Fibroblast of skin of back (primary cell): ENCODE measurements around the gene SYNGAP1.

Source experiments
- DNase-seq: peaks from one replicate; pipeline ENCODE4 v3.0.0-alpha.2; 2013

Gene SYNGAP1

GRCh38 chr6:33404884-33405283 is 15.0 kb upstream of the SYNGAP1 start:
- DNase-seq: no peak

- no peak for DNase-seq
Measured at GRCh38 chr6:33405386-33405940, 14.4 kb upstream of the SYNGAP1 start.

- no peak for DNase-seq
Measured at GRCh38 chr6:33406126-33406525, 13.7 kb upstream of the SYNGAP1 start.

DNA sequence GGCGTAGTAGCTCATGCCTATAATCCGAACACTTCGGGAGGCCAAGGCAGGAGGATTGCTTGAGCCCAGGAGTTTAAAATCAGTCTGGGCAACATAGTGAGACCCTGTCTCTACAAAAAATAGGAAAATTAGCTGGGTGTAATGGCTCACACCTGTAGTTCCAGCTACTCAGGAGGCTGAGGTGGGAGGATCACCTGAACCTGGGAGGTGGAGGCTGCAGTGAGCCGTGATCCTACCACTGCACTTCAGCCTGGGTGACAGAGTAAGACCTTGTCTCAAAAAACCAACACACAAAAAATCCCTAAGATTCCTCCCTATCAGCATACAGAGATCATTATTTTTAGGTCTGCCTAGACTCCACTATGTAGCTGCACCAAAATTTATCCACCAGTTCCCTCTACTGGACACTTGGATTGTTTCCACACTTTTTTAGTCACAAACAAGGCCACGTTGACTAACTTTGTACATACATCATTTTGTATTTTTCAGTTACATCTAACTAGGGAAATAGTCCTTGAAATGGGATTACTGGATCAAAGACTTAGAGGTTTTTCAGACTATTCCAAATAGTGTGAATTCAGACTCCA is 12.6 kb upstream of the SYNGAP1 start:
- no peak for DNase-seq

DNA sequence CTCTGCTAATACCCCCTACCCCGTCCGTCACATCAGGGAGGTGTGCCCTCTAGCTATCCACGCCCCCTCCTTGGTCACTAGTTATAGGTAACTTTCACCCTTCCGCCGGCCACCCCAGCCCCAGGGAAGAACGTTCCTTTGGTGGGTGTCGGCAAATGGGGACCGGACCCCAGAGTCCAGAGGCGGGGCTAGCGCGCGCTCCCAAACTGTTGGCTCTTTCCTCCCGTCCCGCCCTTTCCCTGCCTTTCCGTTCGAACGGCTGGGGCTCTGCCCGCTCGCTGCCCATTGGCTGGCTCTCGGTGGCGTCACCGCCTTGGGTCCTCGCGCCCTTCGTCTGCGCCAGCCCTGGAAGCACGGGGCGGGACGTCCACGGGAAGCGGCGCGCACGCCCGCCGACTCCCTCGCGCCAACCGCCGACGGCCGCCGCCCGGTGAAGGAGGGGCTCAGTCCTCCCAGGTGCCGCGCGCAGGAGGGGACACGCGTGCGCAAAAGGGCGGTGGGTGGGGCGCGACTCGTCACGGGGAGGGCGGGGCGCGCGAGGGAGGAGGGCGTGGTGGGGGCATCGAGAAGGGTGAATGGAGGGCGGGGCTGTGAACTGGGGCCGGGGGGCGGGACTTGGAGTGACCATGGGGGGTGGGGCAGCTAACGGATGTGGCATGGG is 9.7 kb upstream of the SYNGAP1 start:
- peak; percentile 98 for DNase-seq

DNA sequence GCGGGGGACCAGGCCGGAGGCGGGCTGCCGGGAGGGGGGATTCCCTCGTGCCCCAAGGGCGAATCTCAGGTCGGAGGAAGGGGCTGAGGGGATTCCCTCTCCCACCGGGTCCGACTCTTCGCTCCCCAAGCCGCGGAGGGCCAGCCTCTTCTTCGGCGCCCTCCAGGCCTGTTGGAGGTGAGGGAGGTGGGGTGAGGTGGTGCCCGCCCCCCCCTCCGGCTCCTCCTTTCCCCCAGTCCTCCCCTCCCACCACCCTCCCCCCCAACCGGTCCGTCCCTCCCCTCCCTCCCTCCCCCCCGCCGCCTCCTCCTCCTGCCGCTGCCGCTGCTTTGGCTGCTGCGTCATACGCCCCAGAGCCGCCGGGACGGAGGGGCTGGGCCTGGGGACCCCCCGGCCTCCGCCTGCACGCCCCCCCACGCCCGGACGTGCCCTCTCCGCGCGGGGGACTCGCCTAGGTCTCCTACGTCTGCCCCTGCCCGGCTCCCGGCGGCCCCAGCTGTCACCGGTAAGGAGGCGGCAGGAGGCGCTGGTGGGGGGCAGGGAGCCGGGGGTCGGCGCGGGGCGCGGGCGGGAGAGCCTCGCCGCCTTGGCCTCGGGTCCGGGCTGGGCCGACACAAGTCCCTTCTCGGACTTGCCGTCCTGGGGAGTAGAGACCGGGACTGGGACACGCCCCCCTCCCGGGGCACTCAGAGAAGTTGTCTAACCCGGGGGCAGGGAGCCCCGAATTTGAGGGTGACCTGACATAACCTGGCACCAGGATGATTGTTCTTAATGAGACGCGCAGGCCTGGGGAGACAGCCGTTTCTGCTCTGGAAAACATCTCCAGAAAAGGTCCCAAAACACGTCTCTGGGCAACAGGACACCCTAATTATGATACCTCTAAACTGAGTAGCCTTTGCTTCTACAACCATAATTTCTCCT is 8.9 kb upstream of the SYNGAP1 start, which contains the start of gene PHF1:
Gene PHF1 (plus strand): TSS at position 304 of the 921 bp plus-strand sequence. CDS start 1,250 bp downstream, outside the sequence.
- peak; percentile 83 for DNase-seq

DNA sequence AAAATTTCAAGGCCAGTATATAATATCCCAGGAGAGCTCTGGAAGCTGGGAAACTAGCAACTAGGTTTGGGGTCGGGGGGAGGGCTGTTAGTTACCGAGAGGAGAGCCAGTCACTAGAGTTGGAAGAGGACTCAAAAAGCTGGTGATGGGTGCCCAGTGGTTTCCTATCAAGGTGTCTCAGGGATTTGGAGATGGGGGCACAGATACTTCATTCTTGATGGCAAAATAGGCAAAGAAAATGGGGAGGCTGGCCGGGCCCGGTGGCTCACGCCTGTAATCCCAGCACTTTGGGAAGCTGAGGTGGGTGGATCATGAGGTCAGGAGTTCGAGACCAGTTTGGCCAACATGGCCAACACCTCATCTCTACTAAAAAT is 8.2 kb upstream of the SYNGAP1 start:
- DNase-seq: no peak

- no peak for DNase-seq
Measured at GRCh38 chr6:33412140-33413009, 7.5 kb upstream of the SYNGAP1 start.

DNA sequence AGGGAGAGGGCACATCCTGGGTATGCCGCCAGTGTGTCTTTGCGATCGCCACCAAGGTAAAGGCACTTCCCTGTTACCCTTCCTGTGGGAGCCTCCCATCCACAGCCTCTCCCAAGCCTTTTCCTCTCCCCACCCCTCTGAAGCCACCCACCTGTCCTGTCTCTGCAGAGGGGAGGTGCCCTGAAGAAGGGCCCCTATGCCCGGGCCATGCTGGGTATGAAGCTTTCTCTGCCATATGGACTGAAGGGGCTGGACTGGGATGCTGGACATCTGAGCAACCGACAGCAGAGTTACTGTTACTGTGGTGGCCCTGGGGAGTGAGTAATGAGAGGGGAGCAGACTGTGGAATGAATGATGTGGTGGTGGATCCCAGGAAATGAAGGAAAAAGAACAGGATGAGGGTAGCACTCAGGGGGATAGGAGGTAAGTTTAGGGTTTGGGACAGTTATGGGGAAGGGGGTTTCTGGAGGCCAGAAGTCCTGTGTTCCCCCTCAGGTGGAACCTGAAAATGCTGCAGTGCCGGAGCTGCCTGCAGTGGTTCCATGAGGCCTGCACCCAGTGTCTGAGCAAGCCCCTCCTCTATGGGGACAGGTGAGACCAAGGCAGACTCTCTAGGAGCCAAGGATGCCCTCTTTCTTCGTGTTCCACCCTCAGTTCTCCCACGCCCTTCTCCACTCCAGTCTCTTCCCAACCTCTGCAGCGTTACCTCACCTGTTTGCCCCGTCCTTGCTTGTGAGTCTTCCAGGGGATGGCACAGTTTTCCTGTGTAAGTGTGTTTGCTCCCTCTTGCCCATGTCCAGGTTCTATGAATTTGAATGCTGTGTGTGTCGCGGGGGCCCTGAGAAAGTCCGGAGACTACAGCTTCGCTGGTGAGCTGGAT is 6.4 kb upstream of the SYNGAP1 start:
- DNase-seq: no peak

DNA sequence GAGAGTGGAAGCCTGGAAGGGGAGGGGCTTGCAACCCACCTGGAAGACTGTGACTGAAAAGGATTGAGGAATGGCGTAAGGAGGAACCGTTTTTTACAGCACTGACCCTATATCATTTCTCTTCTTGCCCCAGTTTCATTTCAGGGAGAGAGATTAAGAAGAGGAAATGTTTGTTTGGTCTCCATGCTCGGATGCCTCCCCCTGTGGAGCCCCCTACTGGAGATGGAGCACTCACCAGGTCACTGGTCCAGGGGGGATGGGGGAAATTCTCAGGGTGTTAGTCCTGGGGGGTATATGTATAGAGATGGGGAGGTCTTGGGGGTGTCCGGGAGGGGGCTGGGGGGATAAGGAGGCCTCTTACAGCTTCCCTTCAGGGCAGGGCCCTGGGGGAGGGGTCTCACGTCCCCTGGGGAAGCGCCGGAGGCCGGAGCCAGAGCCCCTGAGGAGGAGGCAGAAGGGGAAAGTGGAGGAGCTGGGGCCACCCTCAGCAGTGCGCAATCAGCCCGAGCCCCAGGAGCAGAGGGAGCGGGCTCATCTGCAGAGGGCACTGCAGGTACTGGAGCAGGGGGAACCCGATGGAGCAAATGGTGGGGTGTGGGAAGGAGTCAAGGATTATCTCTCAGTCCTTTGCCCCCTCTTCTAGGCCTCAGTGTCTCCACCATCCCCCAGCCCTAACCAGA is 5.1 kb upstream of the SYNGAP1 start:
- DNase-seq: no peak

- no peak for DNase-seq
Measured at GRCh38 chr6:33415831-33416230, 4.0 kb upstream of the SYNGAP1 start.

GRCh38 chr6:33416386-33417127 is 3.3 kb upstream of the SYNGAP1 start:
- no peak for DNase-seq

DNA sequence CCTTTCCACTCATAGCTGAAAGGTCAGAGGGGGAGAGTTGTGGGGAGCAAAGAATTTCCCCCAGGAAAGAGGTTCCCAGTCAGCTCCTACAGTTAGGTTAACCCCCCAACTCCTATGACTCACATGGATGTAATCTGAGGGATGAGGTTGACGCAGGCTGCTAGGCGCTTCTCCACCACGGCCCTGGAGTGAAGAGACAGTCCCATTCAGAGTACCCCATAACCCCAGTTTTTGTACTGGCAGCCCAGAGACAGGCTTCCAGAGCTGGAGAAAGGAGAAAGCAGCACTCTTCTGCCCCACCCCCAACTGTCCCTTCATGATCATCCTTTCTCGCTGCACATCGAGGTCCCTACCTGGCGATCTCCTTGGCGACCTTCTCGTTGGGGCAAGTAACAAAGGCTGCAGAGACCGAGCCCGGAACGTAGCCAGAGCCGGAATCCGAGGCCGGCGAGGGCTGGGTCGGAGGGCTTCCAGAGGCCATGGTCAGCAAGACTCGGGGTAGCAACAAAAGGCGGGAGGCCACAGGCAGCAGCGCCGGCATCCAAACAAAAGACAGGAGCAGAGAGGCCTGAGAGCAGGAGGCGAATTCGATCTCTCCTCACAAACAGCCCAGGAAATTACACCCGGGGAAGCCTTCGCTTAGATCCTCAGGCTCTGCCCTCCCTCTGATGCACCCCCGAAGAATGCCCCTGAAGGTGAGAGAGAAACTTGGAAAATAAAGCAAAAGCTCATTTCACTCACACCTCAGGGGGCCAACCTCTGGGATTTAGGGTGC is 2.5 kb upstream of the SYNGAP1 start:
- DNase-seq: peak; percentile 88

- DNase-seq: peak; percentile 100
Measured at GRCh38 chr6:33417903-33418689, 1.8 kb upstream of the SYNGAP1 start, which contains the start of gene CUTA. Gene CUTA, minus strand, starts transcription at chr6:33418107. Its CDS starts 107 bp downstream, at chr6:33418000.

GRCh38 chr6:33418690-33419291 is 1.1 kb upstream of the SYNGAP1 start:
- DNase-seq: no peak

DNA sequence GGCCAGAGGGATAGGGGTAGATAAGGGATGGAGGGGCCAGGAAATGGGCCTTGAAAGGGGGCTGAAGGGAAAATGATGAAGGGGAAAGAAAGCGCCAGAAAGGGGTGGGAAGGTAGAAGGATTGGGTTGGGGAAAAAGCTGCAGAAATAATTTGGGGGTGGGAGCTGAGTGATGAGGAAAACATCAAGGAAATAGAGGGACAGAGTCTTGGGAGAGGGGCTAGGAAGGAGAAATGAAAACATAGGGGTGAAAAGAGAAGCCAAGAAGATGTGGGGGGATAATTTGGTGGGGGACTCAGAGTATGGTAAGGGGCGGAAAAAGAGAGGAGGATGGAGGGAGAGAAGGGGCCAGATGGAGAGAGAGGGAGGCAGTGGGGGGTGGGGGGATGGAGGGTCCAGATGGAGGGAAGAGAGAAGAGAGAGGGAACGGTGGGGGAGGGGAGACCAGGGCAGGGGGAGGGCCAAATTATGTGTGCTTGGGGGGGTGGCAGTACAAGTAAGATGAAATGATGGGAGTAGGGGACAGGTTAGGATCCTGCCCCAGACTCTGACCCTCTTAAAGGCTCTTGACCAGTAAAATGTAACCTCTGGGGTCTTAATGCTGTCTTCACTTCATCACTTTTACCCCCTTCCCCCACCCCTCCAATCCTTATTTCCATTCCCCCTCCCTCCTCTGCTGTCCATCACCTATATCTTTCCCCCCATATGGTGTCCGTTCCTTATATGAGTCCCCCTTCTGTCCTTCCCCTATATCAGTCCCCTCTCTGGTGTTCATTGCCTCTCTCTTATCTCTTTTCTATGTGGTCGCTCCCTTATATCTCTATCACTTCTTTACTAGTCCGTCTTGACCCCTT is 852 bp downstream of the SYNGAP1 start:
- DNase-seq: no peak

DNA sequence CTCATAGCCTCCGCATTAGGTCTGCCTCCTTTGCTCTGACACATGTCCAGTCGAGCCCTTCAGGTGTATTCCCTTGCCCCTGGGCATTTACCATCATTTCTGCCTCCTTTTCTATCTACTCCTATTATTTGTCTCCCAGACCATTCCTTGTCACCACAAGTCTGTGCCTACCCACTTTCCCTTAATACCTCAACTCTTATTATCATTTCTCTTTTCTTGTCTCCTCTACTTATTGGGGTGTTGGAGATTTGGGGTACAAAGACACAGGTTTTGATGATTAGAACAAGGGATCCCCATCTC is 1.4 kb downstream of the SYNGAP1 start:
- DNase-seq: no peak
